GM23248 (cell line): Measurements from ENCODE around the gene PLA2G4D. TPM values are rescaled to one million over a fixed set of nuclear protein-coding genes. Genes with fewer than 3 reads are reported as not detected.

Experiments used
- DNase-seq: peaks from one replicate; pipeline ENCODE4 v3.0.0-alpha.2; 2015
- H2AFZ ChIP-seq: fragments of 200-600 bp; sonication (generic); 2 replicates; pipeline ENCODE4 v1.6.1; 2016; ENCODE audit warnings: antibody characterized with exemption
- H3F3A ChIP-seq: fragments of 200-600 bp; sonication (generic); 2 replicates; pipeline ENCODE4 v1.6.1; 2016; ENCODE audit warnings: mild to moderate bottlenecking, antibody characterized with exemption, mixed run types; ENCODE audit not compliant: insufficient read depth
- H3K27ac ChIP-seq: fragments of 200-600 bp; sonication (generic); 2 replicates; pipeline ENCODE4 v1.5.1; 2016; ENCODE audit warnings: mild to moderate bottlenecking
- H3K27me3 ChIP-seq: fragments of 200-600 bp; sonication (generic); replicated peaks from 2 replicates; pipeline ENCODE4 v1.6.1; 2016; ENCODE audit warnings: mild to moderate bottlenecking; ENCODE audit not compliant: insufficient read depth
- H3K36me3 ChIP-seq: fragments of 200-600 bp; sonication (generic); 2 replicates; pipeline ENCODE4 v1.6.1; 2016; ENCODE audit warnings: low read depth, mild to moderate bottlenecking
- H3K4me1 ChIP-seq: fragments of 200-600 bp; sonication (generic); 2 replicates; pipeline ENCODE4 v1.6.1; 2016; ENCODE audit warnings: mild to moderate bottlenecking; ENCODE audit not compliant: insufficient read depth
- H3K4me2 ChIP-seq: fragments of 200-600 bp; sonication (generic); one replicate; pipeline ENCODE4 v1.6.1; 2016; ENCODE audit warnings: mild to moderate bottlenecking; ENCODE audit not compliant: unreplicated experiment
- H3K4me3 ChIP-seq: fragments of 200-600 bp; sonication (generic); 2 replicates; pipeline ENCODE4 v1.5.1; 2016; ENCODE audit warnings: mild to moderate bottlenecking
- H3K79me2 ChIP-seq: fragments of 200-600 bp; sonication (generic); 2 replicates; pipeline ENCODE4 v1.6.1; 2016; ENCODE audit warnings: mild to moderate bottlenecking; ENCODE audit not compliant: insufficient read depth
- H3K9ac ChIP-seq: fragments of 200-600 bp; sonication (generic); 2 replicates; pipeline ENCODE4 v1.6.1; 2016; ENCODE audit warnings: mild to moderate bottlenecking
- H3K9me2 ChIP-seq: fragments of 200-600 bp; sonication (generic); 2 replicates; pipeline ENCODE4 v1.6.1; 2016; ENCODE audit warnings: mixed run types, mild to moderate bottlenecking, moderate library complexity; ENCODE audit not compliant: insufficient read depth
- H3K9me3 ChIP-seq: fragments of 200-600 bp; sonication (generic); one replicate; pipeline ENCODE4 v1.6.1; 2017; ENCODE audit warnings: low read depth
- H4K20me1 ChIP-seq: fragments of 200-600 bp; sonication (generic); 2 replicates; pipeline ENCODE4 v1.6.0; 2016; ENCODE audit not compliant: insufficient read depth
- EZH2 ChIP-seq: fragments of 200-600 bp; sonication (generic); IDR thresholded peaks from 2 replicates; pipeline ENCODE4 v1.6.1; 2018; ENCODE audit warnings: antibody characterized with exemption, mild to moderate bottlenecking; ENCODE audit not compliant: insufficient read depth, poor library complexity, severe bottlenecking
- EZH2phosphoT487 ChIP-seq: fragments of 200-600 bp; sonication (generic); IDR thresholded peaks from 2 replicates; pipeline ENCODE4 v1.6.1; 2018; ENCODE audit warnings: antibody characterized with exemption, moderate library complexity, mild to moderate bottlenecking, low read depth; ENCODE audit not compliant: insufficient read depth
- WGBS, 2 experiments: methylation state at CpG; one replicate each; pipeline ENCODE4 v1.1.6; 2015 to 2017; ENCODE audit warnings: low lambda C conversion rate in 2 of 2, low coverage in 1 of 2; ENCODE audit errors: missing lambda C conversion rate in 2 of 2; 5-methylcytosine and 5-hydroxymethylcytosine counted together
- in situ Hi-C: fragments of 300-500 bp; cut with MboI; formaldehyde crosslinking; loops from 2 replicates; pipeline ENCODE4 v1.15.0; 2020
- polyA plus RNA-seq: library from polyadenylated mRNA; unstranded; fragments of >200 nt; fragmentation: Nextera tagmentation; extraction: Ambion mirVana; gene quantifications from 2 replicates; pipeline ENCODE4 v1.2.1, GENCODE V29; 2016
- total RNA-seq: library from RNA; depleted of rRNA; stranded (reverse); fragments of >200 nt; shearing (Covaris generic); gene quantifications from 2 replicates; pipeline ENCODE4 v1.2.3, GENCODE V29; 2014

PLA2G4D gene
- total and polyA plus RNA-seq, 2 experiments from 2014 or later, result not detected

DNA sequence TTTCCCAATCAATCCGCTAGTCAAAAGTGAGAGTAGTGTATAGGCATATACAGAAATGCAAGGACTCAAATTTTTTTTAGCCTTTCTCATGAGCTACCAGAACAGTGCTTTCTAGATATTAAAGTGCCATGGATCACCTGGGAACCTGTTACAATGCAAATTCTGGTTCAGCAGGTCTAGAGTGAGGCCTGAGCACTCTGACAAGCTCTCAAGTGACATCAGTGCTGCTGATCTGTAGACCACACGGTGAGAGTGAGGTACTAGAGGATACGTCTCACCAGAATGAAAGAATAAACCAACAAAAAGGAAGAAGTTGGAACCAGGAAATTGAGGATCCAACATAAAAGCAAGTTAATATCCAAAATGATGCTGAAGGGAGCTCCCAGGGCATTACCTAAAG is 16.0 kb upstream of the PLA2G4D start:
- WGBS, 2 experiments, result 38 to 52% methylated on average over 3 of the region's 3 CpGs
- TF ChIP-seq EZH2 (no peak), EZH2phosphoT487 (no peak)
- no peaks in the 10 kb centered on the region for H3K79me2 ChIP-seq
- DNase-seq, result no peak
- 0 out of 2 replicates have a peak, but pooled peaks cover 3% of the 10 kb centered on the region for H3K4me1 ChIP-seq
- no peaks in the 10 kb centered on the region for H3K36me3 ChIP-seq
- in situ Hi-C loops, result no loop called here
- no peak overlapping the region for H3K4me2 ChIP-seq
- no peaks in the 10 kb centered on the region for H3F3A ChIP-seq
- H2AFZ ChIP-seq, result no peak overlapping the region
- no peaks in the 10 kb centered on the region for H3K9me3 ChIP-seq
- no peak overlapping the region for H3K27ac ChIP-seq
- no peak overlapping the region for H3K9ac ChIP-seq
- H3K4me3 ChIP-seq, result no peak overlapping the region
- H3K27me3 ChIP-seq, result peaks cover 54% of the 10 kb centered on the region
- no peaks in the 10 kb centered on the region for H3K9me2 ChIP-seq
- H4K20me1 ChIP-seq, result no peaks in the 10 kb centered on the region

DNA sequence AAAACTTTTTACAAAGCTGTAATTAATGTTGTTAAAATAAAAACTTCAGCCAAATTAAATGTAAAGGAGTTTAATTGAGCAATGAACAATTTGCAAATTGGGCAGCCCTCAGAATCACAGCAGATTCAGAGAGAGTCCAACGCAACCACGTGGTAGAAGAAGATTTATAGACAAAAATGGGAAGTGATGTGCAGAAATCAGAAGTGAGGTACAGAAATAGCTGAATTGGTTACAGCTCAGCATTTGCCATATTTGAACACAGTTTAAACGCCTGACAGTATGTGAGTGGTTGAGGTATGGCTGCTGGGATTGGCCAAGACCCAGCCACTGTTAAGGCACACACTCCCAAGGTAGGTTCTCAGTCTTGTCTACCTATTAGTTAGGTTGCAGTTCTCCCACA is 14.4 kb upstream of the PLA2G4D start:
- Histone ChIP-seq H4K20me1 (no peaks in the 10 kb centered on the region), H3K9me2 (no peaks in the 10 kb centered on the region), H3K27ac (no peak overlapping the region), H3K4me3 (no peak overlapping the region), H3K79me2 (no peaks in the 10 kb centered on the region), H3K4me1 (0 out of 2 replicates have a peak, but pooled peaks cover 3% of the 10 kb centered on the region), H3K9me3 (no peaks in the 10 kb centered on the region), H3F3A (no peaks in the 10 kb centered on the region), H3K27me3 (peaks cover 40% of the 10 kb centered on the region), H3K4me2 (no peak overlapping the region), H3K9ac (no peak overlapping the region), H3K36me3 (no peaks in the 10 kb centered on the region), H2AFZ (no peak overlapping the region)
- no peak for DNase-seq
- TF ChIP-seq EZH2, result no peak
- TF ChIP-seq EZH2phosphoT487, result no peak
- in situ Hi-C loops, result no loop called here
- 53 to 72% methylated on average over 3 of the region's 3 CpGs for WGBS, 2 experiments

DNA sequence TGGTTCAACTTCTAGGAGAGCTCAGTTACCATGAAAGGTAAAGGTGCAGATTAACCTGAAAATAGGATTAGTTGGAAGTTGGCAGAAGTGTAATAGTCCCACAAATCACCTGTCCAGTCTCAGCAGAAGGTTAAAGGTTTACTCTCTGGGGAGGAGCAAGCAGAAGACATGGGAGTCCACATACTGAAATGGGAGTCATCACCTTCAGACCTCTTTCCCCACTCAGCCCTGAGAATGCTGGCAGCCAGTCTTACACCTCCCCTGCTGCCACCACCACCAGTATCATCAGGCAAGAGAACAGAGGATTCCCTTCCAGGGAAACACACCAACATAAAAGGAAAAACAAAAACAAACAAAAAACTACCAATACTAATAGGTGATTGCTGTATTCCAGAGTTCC is 13.8 kb upstream of the PLA2G4D start:
- no peaks in the 10 kb centered on the region for H3K79me2 ChIP-seq
- no peaks in the 10 kb centered on the region for H3F3A ChIP-seq
- H3K9me2 ChIP-seq, result no peaks in the 10 kb centered on the region
- H3K27ac ChIP-seq, result no peak overlapping the region
- H3K27me3 ChIP-seq, result peaks cover 33% of the 10 kb centered on the region
- no peak for DNase-seq
- TF ChIP-seq EZH2phosphoT487 (no peak), EZH2 (no peak)
- no peaks in the 10 kb centered on the region for H3K36me3 ChIP-seq
- no peak overlapping the region for H3K9ac ChIP-seq
- H3K4me3 ChIP-seq, result no peak overlapping the region
- in situ Hi-C loops, result no loop called here
- H4K20me1 ChIP-seq, result no peaks in the 10 kb centered on the region
- H3K9me3 ChIP-seq, result no peaks in the 10 kb centered on the region
- 0 out of 2 replicates have a peak, but pooled peaks cover 3% of the 10 kb centered on the region for H3K4me1 ChIP-seq
- no peak overlapping the region for H3K4me2 ChIP-seq
- no peak overlapping the region for H2AFZ ChIP-seq

DNA sequence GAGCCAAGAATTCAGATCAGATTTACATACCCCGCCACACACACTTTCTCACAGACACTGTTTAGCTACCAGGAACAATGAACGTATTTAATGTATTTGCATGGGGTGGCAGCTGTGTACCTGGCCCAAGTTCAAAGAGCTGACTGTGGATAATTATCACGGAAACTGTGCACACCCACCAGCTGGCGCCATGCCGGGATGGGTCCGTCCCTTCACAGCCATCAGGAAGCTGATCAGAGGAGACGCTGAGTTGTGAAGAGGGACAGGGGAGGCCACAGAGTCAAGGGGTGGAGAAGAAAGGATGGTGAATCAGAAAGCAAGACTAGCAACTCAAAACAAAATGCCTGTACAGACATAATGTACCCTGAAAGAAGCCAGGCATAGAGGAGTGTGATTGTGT is 13.1 kb upstream of the PLA2G4D start:
- no peaks in the 10 kb centered on the region for H3F3A ChIP-seq
- no peak overlapping the region for H3K9ac ChIP-seq
- no peaks in the 10 kb centered on the region for H3K9me2 ChIP-seq
- 5 to 6% methylated on average over 7 of the region's 7 CpGs for WGBS, 2 experiments
- peaks cover 4% of the 10 kb centered on the region for H3K4me1 ChIP-seq
- no peak overlapping the region for H3K4me3 ChIP-seq
- TF ChIP-seq EZH2 (no peak), EZH2phosphoT487 (no peak)
- no peak overlapping the region for H3K4me2 ChIP-seq
- no peaks in the 10 kb centered on the region for H3K9me3 ChIP-seq
- H3K27me3 ChIP-seq, result peaks cover 32% of the 10 kb centered on the region
- H3K27ac ChIP-seq, result no peak overlapping the region
- peak; percentile 13 for DNase-seq
- no peaks in the 10 kb centered on the region for H3K79me2 ChIP-seq
- H4K20me1 ChIP-seq, result no peaks in the 10 kb centered on the region
- in situ Hi-C loops, result no loop called here
- no peak overlapping the region for H2AFZ ChIP-seq
- no peaks in the 10 kb centered on the region for H3K36me3 ChIP-seq

DNA sequence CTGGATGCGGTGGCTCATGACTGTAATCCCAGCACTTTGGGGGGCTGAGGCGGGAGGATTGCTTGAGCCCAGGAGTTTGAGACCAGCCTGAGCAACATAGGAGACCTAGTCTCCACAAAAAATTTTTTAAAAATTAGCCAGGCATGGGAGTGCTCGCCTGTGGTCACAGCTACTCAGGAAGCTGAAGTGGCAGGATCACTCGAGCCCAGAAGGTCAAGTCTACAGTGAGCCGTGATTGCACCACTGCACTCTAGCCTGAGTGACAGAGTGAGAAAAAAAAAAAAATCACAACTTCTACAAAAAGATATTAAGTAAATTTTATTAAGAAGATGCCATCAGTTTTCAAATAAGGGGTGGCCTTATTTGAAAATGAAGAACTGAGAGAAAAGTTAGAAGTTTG is 11.9 kb upstream of the PLA2G4D start:
- Histone ChIP-seq H3K27me3 (peaks cover 27% of the 10 kb centered on the region), H3K4me1 (peaks cover 8% of the 10 kb centered on the region), H3K36me3 (no peaks in the 10 kb centered on the region), H3F3A (no peaks in the 10 kb centered on the region), H4K20me1 (no peaks in the 10 kb centered on the region), H3K9me3 (no peaks in the 10 kb centered on the region), H3K4me2 (no peak overlapping the region), H3K9ac (no peak overlapping the region), H3K4me3 (no peak overlapping the region), H3K9me2 (no peaks in the 10 kb centered on the region), H3K27ac (no peak overlapping the region), H3K79me2 (no peaks in the 10 kb centered on the region), H2AFZ (no peak overlapping the region)
- in situ Hi-C loops, result no loop called here
- no peak for DNase-seq
- TF ChIP-seq EZH2phosphoT487 (no peak), EZH2 (no peak)
- WGBS, 2 experiments, result 84 to 86% methylated on average over 5 of the region's 5 CpGs
